Spleen (tissue), 11 donors: ENCODE measurements around the gene MRAS. TPM values are rescaled to one million over a fixed set of nuclear protein-coding genes. Genes with fewer than 3 reads are reported as not detected.

ENCODE experiments used
- DNase-seq: peaks from one replicate; pipeline ENCODE4 v3.0.0-alpha.2; 2020
- H3K27ac ChIP-seq, 8 donors: fragments of 200-600 bp; sonication (generic) in 7 of 8; 1 replicate in 4 of 8; 2 replicates in 4 of 8; pipeline versions ENCODE4 v1.5.0 to v1.8.0; 2016 to 2021; ENCODE audit warnings: inconsistent platforms in 4 of 8, mild to moderate bottlenecking in 4 of 8, moderate library complexity in 1 of 8
- H3K27me3 ChIP-seq, 7 donors: fragments of 200-600 bp; sonication (generic) in 6 of 7; replicated peaks in 1 of 7; 1 replicate in 4 of 7; 2 replicates in 3 of 7; pipeline versions ENCODE4 v1.5.0 to v1.8.0; 2016 to 2021; ENCODE audit warnings: inconsistent platforms in 3 of 7, mild to moderate bottlenecking in 1 of 7
- H3K36me3 ChIP-seq, 6 donors: fragments of 200-600 bp; sonication (generic) in 5 of 6; 1 replicate in 4 of 6; 2 replicates in 2 of 6; pipeline versions ENCODE4 v1.5.0 to v1.8.0; 2016 to 2021; ENCODE audit warnings: inconsistent platforms in 2 of 6
- H3K4me1 ChIP-seq, 6 donors: fragments of 200-600 bp; sonication (generic) in 5 of 6; 1 replicate in 3 of 6; 2 replicates in 3 of 6; pipeline versions ENCODE4 v1.5.0 to v1.8.0; 2016 to 2021; ENCODE audit warnings: inconsistent platforms in 3 of 6
- H3K4me3 ChIP-seq, 8 donors: fragments of 200-600 bp; sonication (generic) in 7 of 8; 1 replicate in 4 of 8; 2 replicates in 4 of 8; pipeline versions ENCODE4 v1.5.0 to v1.8.0; 2016 to 2021; ENCODE audit warnings: inconsistent platforms in 4 of 8, mild to moderate bottlenecking in 4 of 8, moderate library complexity in 2 of 8
- H3K9me3 ChIP-seq, 8 donors: fragments of 200-600 bp; sonication (generic) in 7 of 8; 1 replicate in 4 of 8; 2 replicates in 4 of 8; pipeline versions ENCODE4 v1.5.0 to v1.8.0; 2016 to 2021; ENCODE audit warnings: inconsistent platforms in 4 of 8
- CTCF ChIP-seq, 11 experiments: fragments of 200-600 bp in 7 of 11; fragments of 450-650 bp in 4 of 11; sonication (generic) in 4 of 11; IDR thresholded peaks in 8 of 11; conservative IDR thresholded peaks in 3 of 11; 1 replicate in 7 of 11; 2 replicates in 4 of 11; pipeline versions ENCODE4 v1.4.0 to v1.8.0; 2016 to 2021; ENCODE audit warnings: antibody characterized with exemption in 11 of 11, inconsistent platforms in 4 of 11, mild to moderate bottlenecking in 1 of 11
- POLR2A ChIP-seq, 3 donors: fragments of 450-650 bp; IDR thresholded peaks; one replicate each; pipeline ENCODE4 v1.5.1; 2017; ENCODE audit warnings: antibody characterized with exemption in 3 of 3, mild to moderate bottlenecking in 1 of 3
- POLR2AphosphoS5 ChIP-seq, 3 donors: sonication (generic); formaldehyde crosslinking; IDR thresholded peaks; one replicate each; pipeline ENCODE4 v1.5.1; 2017; ENCODE audit warnings: antibody characterized with exemption in 3 of 3
- WGBS, 5 donors: extraction: QIAGEN DNeasy Blood & Tissue Kit in 3 of 5; methylation state at CpG; one replicate each; pipeline versions ENCODE4 v1.1.5 to v1.1.7; 2013 to 2018; 5-methylcytosine and 5-hydroxymethylcytosine counted together
- intact Hi-C: fragments of 100-400 bp; cut with DNase I; formaldehyde crosslinking; loops from one replicate; pipeline ENCODE4 v1.15.0; 2023; ENCODE audit warnings: low total_unique reads
- polyA plus RNA-seq, 3 donors: library from polyadenylated mRNA; stranded (reverse); fragments of 200-250 nt; gene quantifications; one replicate each; pipeline ENCODE4 v1.2.1, GENCODE V29; 2013
- total RNA-seq, 7 donors: library from RNA; depleted of rRNA in 3 of 7; stranded (reverse); fragments of >200 nt in 3 of 7; fragmentation: NEBNext Ultra II Directional in 4 of 7; extraction: Animal tissue kit (Norgen Biotek cat#: 25700) in 4 of 7; gene quantifications; one replicate each; pipeline versions ENCODE4 v1.1.0 to v1.2.1, GENCODE V29; 2016 to 2021
- donor health status: healthy with polysubstance abuse.
- donor health status: DM: no; HTN: no; CAD: no; lungs with moderate emphysema.
- donor health status: DM: no; HTN: no; CAD: no.
- donor health status: Bipolar disorder and iron deficiency.
- donor health status: healthy.
- donor health status: DM: no; HTN: no; CAD: no.
- donor health status: DM: yes; HTN: yes; CAD: no.

The MRAS gene
- total and polyA plus RNA-seq, 10 donors = 4.1 to 36.7 (median 21.4) TPM

GRCh38 chr3:138417559-138417982, 69.2 kb downstream of the MRAS start:
- Histone ChIP-seq H3K27me3 (peaks cover 0 to 32% (median 0%) of the 10 kb centered on the region in 7 donors), H3K4me1 (peaks cover 0 to 7% (median 2%) of the 10 kb centered on the region in 6 donors), H3K36me3 (no peaks in the 10 kb centered on the region), H3K9me3 (peaks cover 0 to 2% (median 0%) of the 10 kb centered on the region in 8 donors), H3K27ac (no peak overlapping the region), H3K4me3 (no peak overlapping the region)
- TF ChIP-seq CTCF (IDR thresholded peaks at IDR 0.05 in 8 of 11, conservative IDR thresholded peaks at IDR 0.05 in 3 of 11) (peak; percentile 59 to 92 (median 85)), POLR2AphosphoS5 (IDR thresholded peaks at IDR 0.05) (no peak)
- 14 to 31% (median 15%) methylated on average over 4 to 7 of the region's 7 CpGs for WGBS, 5 donors
- intact Hi-C loops = loop anchor here (5.0 kb wide), 2 partner anchors 85 to 505 kb away; no protein-coding TSS in a partner anchor
- DNase-seq = no peak

GRCh38 chr3:138418601-138419206, 70.3 kb downstream of the MRAS start:
- no peak overlapping the region for H3K27ac ChIP-seq
- WGBS, 5 donors = 76 to 86% (median 84%) methylated on average over 5 of the region's 5 CpGs
- intact Hi-C loops = loop anchor here (5.0 kb wide), 2 partner anchors 86 to 504 kb away; no protein-coding TSS in a partner anchor

GRCh38 chr3:138423316-138423715, 74.9 kb downstream of the MRAS start:
- WGBS, 5 donors = 67 to 95% (median 86%) methylated on average over 1 of the region's 1 CpG
- intact Hi-C loops = no loop called here

More at GRCh38 chr3:138418601-138419206, 70.3 kb downstream of the MRAS start:
- Histone ChIP-seq H3K27me3 (peaks cover 0 to 32% (median 0%) of the 10 kb centered on the region in 7 donors), H3K4me3 (no peak overlapping the region), H3K9me3 (peaks cover 0 to 2% (median 0%) of the 10 kb centered on the region in 8 donors), H3K4me1 (peaks cover 0 to 7% (median 2%) of the 10 kb centered on the region in 6 donors), H3K36me3 (no peaks in the 10 kb centered on the region)
- no peak for DNase-seq
- TF ChIP-seq CTCF (IDR thresholded peaks at IDR 0.05 in 8 of 11, conservative IDR thresholded peaks at IDR 0.05 in 3 of 11) (no peak), POLR2AphosphoS5 (IDR thresholded peaks at IDR 0.05) (no peak), POLR2A (IDR thresholded peaks at IDR 0.05) (no peak)

GRCh38 chr3:138424323-138424722, 75.9 kb downstream of the MRAS start:
- peaks cover 0 to 6% (median 0%) of the 10 kb centered on the region in 7 donors for H3K27me3 ChIP-seq
- no peak overlapping the region for H3K27ac ChIP-seq
- H3K4me1 ChIP-seq = no peaks in the 10 kb centered on the region
- no peak for DNase-seq
- intact Hi-C loops = no loop called here
- H3K36me3 ChIP-seq = no peaks in the 10 kb centered on the region
- no peak overlapping the region for H3K4me3 ChIP-seq
- TF ChIP-seq CTCF (IDR thresholded peaks at IDR 0.05 in 8 of 11, conservative IDR thresholded peaks at IDR 0.05 in 3 of 11) (no peak), POLR2A (IDR thresholded peaks at IDR 0.05) (no peak), POLR2AphosphoS5 (IDR thresholded peaks at IDR 0.05) (no peak)
- WGBS, 5 donors = 78 to 100% (median 87%) methylated on average over 2 of the region's 2 CpGs
- peaks cover 0 to 2% (median 0%) of the 10 kb centered on the region in 8 donors for H3K9me3 ChIP-seq

More at GRCh38 chr3:138423316-138423715, 74.9 kb downstream of the MRAS start:
- no peaks in the 10 kb centered on the region for H3K4me1 ChIP-seq
- TF ChIP-seq POLR2AphosphoS5 (IDR thresholded peaks at IDR 0.05) = no peak
- no peak for TF ChIP-seq POLR2A (IDR thresholded peaks at IDR 0.05)
- no peak overlapping the region for H3K27ac ChIP-seq
- H3K9me3 ChIP-seq = peaks cover 0 to 2% (median 0%) of the 10 kb centered on the region in 8 donors
- H3K36me3 ChIP-seq = no peaks in the 10 kb centered on the region
- DNase-seq = no peak
- H3K27me3 ChIP-seq = peaks cover 0 to 5% (median 0%) of the 10 kb centered on the region in 7 donors
- no peak overlapping the region for H3K4me3 ChIP-seq
